Endothelial cell of umbilical vein (primary cell): ENCODE data around the gene NCSTN.

Source experiments
- EZH2 ChIP-seq: IDR thresholded peaks from 2 replicates; pipeline ENCODE4 v1.6.1; 2012; ENCODE audit warnings: borderline replicate concordance, low read depth, mild to moderate bottlenecking, moderate library complexity, low read length, inconsistent platforms; ENCODE audit not compliant: severe bottlenecking
- FOS ChIP-seq: IDR thresholded peaks from 2 replicates; pipeline ENCODE4 v1.6.1; 2011; ENCODE audit warnings: mild to moderate bottlenecking, low read length, moderate library complexity, borderline replicate concordance; ENCODE audit not compliant: insufficient read depth
- GATA2 ChIP-seq: IDR thresholded peaks from 2 replicates; pipeline ENCODE4 v1.7.0; 2011; ENCODE audit warnings: low read depth, mild to moderate bottlenecking, moderate library complexity, mixed read lengths, low read length; ENCODE audit not compliant: insufficient read length, insufficient read depth
- JUN ChIP-seq: IDR thresholded peaks from 2 replicates; pipeline ENCODE4 v1.6.1; 2011; ENCODE audit warnings: borderline replicate concordance, low read depth; ENCODE audit not compliant: insufficient read length, insufficient read depth
- MAX ChIP-seq: IDR thresholded peaks from 2 replicates; pipeline ENCODE4 v1.6.1; 2011; ENCODE audit not compliant: insufficient read depth, insufficient read length
- MYC ChIP-seq: IDR thresholded peaks from one replicate; pipeline ENCODE4 v1.6.1; 2011; ENCODE audit warnings: mild to moderate bottlenecking, low read depth, low read length
- POLR2A ChIP-seq: IDR thresholded peaks from 2 replicates; pipeline ENCODE4 v1.6.1; 2012; ENCODE audit warnings: low read depth, mild to moderate bottlenecking, control low read depth, low read length
- POLR2AphosphoS5 ChIP-seq: IDR thresholded peaks from 2 replicates; pipeline ENCODE4 v1.6.1; 2012; ENCODE audit warnings: low read depth, mild to moderate bottlenecking, control low read depth, low read length, moderate library complexity; ENCODE audit not compliant: insufficient read depth
- TF ChIP-seq, protein P1 (sequence below), 2 donors: IDR thresholded peaks; 1 replicate in 1 of 2; 2 replicates in 1 of 2; pipeline ENCODE4 v1.5.1; 2011; ENCODE audit warnings: low read length in 2 of 2, mild to moderate bottlenecking in 2 of 2, moderate library complexity in 2 of 2, control low read depth in 1 of 2, inconsistent platforms in 1 of 2, low read depth in 1 of 2; ENCODE audit not compliant: insufficient read depth in 1 of 2; ENCODE audit errors: extremely low read depth in 1 of 2

DNA sequence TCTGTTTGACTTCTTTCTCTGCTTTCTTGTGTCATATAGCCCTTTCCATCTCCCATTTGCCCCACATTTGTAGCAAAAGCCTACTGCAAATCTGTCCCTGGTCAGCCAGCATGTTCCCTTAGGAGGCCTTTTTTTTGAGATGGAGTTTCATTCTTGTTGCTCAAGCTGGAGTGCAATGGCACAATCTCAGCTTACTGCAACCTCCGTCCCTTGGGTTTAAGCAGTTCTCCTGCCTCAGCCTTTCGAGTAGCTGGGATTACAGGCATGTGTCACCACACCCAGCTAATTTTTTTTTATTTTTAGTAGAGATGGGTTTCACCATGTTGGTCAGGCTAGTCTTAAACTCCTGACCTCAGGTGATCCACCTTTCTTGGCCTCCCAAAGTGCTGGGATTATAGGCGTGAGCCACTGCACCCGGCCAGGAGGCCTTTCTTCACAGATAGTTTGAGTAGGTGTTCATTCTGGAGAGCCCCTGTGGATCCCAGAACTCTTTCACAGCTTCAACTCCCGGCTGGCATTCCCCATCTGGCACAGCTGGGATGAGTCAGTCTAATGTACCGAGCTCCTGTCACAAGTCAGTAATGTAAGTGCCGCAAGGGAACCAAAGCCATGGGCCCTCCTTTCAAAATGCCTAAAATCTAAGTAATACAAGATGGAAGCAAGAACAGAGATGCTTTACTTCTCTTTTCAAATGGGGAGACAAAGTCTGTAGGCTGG, 14.3 kb downstream of the NCSTN start:
- TF ChIP-seq, protein P1, sequence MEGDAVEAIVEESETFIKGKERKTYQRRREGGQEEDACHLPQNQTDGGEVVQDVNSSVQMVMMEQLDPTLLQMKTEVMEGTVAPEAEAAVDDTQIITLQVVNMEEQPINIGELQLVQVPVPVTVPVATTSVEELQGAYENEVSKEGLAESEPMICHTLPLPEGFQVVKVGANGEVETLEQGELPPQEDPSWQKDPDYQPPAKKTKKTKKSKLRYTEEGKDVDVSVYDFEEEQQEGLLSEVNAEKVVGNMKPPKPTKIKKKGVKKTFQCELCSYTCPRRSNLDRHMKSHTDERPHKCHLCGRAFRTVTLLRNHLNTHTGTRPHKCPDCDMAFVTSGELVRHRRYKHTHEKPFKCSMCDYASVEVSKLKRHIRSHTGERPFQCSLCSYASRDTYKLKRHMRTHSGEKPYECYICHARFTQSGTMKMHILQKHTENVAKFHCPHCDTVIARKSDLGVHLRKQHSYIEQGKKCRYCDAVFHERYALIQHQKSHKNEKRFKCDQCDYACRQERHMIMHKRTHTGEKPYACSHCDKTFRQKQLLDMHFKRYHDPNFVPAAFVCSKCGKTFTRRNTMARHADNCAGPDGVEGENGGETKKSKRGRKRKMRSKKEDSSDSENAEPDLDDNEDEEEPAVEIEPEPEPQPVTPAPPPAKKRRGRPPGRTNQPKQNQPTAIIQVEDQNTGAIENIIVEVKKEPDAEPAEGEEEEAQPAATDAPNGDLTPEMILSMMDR (IDR thresholded peaks at IDR 0.05; ENCODE audit: extremely low read depth in 1 of 2, insufficient read depth in 1 of 2, low read depth in 1 of 2, low read length in 2 of 2): no peak
- no peak for TF ChIP-seq FOS
- no peak for TF ChIP-seq POLR2A
- no peak for TF ChIP-seq POLR2AphosphoS5
- TF ChIP-seq MAX: no peak
- no peak for TF ChIP-seq EZH2
- no peak for TF ChIP-seq GATA2
- TF ChIP-seq JUN: no peak
- no peak for TF ChIP-seq MYC
